OCI-LY1 (cell line): ENCODE results near the gene ADARB2.

Source experiments
- H2AFZ ChIP-seq: fragments of 200-600 bp; sonication (generic), shearing (Covaris generic); 2 replicates; pipeline ENCODE4 v1.6.0; 2014; ENCODE audit warnings: antibody characterized with exemption, mild to moderate bottlenecking, low read length
- H3F3A ChIP-seq: fragments of 200-600 bp; sonication (generic), shearing (Covaris generic); 2 replicates; pipeline ENCODE4 v1.6.0; 2014; ENCODE audit warnings: mild to moderate bottlenecking, antibody characterized with exemption, low read length, moderate library complexity; ENCODE audit not compliant: insufficient read depth
- H3K27ac ChIP-seq: fragments of 200-600 bp; sonication (generic); 2 replicates; pipeline ENCODE4 v1.5.1; 2014; ENCODE audit warnings: low read length, mixed run types, mild to moderate bottlenecking, low read depth; ENCODE audit not compliant: poor library complexity, severe bottlenecking
- H3K27me3 ChIP-seq: fragments of 200-600 bp; sonication (generic); 2 replicates; pipeline ENCODE4 v1.6.0; 2014; ENCODE audit warnings: antibody characterized with exemption, mild to moderate bottlenecking, low read length, moderate library complexity; ENCODE audit not compliant: insufficient read depth
- H3K36me3 ChIP-seq: fragments of 200-600 bp; sonication (generic); 2 replicates; pipeline ENCODE4 v1.6.1; 2014; ENCODE audit warnings: mild to moderate bottlenecking, antibody characterized with exemption, low read length, moderate library complexity, mixed read lengths; ENCODE audit not compliant: insufficient read depth
- H3K4me1 ChIP-seq: fragments of 200-600 bp; sonication (generic); 2 replicates; pipeline ENCODE4 v1.5.1; 2014; ENCODE audit warnings: mild to moderate bottlenecking, low read length, moderate library complexity; ENCODE audit not compliant: insufficient read depth, severe bottlenecking
- H3K4me2 ChIP-seq: fragments of 200-600 bp; sonication (generic), shearing (Covaris generic); 2 replicates; pipeline ENCODE4 v1.6.1; 2014; ENCODE audit warnings: low read length
- H3K4me3 ChIP-seq: fragments of 200-600 bp; sonication (generic); 2 replicates; pipeline ENCODE4 v1.5.1; 2014; ENCODE audit warnings: low read length, low read depth, mild to moderate bottlenecking, mixed read lengths; ENCODE audit not compliant: poor library complexity, severe bottlenecking
- H3K79me2 ChIP-seq: fragments of 200-600 bp; shearing (Covaris generic); 2 replicates; pipeline ENCODE4 v1.6.1; 2016; ENCODE audit warnings: mixed run types, low read length, mixed read lengths; ENCODE audit not compliant: insufficient read depth
- H3K9ac ChIP-seq: fragments of 200-600 bp; sonication (generic), shearing (Covaris generic); 2 replicates; pipeline ENCODE4 v1.6.1; 2014; ENCODE audit warnings: mild to moderate bottlenecking, low read length, mixed read lengths
- H3K9me2 ChIP-seq: fragments of 200-600 bp; sonication (generic), shearing (Covaris generic); 2 replicates; pipeline ENCODE4 v1.6.1; 2014; ENCODE audit warnings: low read depth, mild to moderate bottlenecking, low read length, mixed read lengths
- H3K9me3 ChIP-seq: fragments of 200-600 bp; shearing (Covaris generic); 2 replicates; pipeline ENCODE4 v1.6.1; 2014; ENCODE audit warnings: low read length, mixed read lengths
- H4K20me1 ChIP-seq: fragments of 200-600 bp; sonication (generic), shearing (Covaris generic); 2 replicates; pipeline ENCODE4 v1.6.0; 2016; ENCODE audit warnings: mild to moderate bottlenecking, low read length; ENCODE audit not compliant: insufficient read depth
- EZH2 ChIP-seq: fragments of 200-600 bp; sonication (generic), shearing (Covaris generic); IDR thresholded peaks from 2 replicates; pipeline ENCODE4 v1.8.0; 2017; ENCODE audit warnings: borderline replicate concordance, mixed run types, mild to moderate bottlenecking, antibody characterized with exemption, low read length, moderate library complexity, mixed read lengths
- TF ChIP-seq, protein P1 (sequence below): fragments of 200-600 bp; sonication (generic), shearing (Covaris generic); IDR thresholded peaks from 2 replicates; pipeline ENCODE4 v1.5.1; 2017; ENCODE audit warnings: mild to moderate bottlenecking, antibody characterized with exemption, low read length, moderate library complexity, mixed read lengths

Gene ADARB2

DNA sequence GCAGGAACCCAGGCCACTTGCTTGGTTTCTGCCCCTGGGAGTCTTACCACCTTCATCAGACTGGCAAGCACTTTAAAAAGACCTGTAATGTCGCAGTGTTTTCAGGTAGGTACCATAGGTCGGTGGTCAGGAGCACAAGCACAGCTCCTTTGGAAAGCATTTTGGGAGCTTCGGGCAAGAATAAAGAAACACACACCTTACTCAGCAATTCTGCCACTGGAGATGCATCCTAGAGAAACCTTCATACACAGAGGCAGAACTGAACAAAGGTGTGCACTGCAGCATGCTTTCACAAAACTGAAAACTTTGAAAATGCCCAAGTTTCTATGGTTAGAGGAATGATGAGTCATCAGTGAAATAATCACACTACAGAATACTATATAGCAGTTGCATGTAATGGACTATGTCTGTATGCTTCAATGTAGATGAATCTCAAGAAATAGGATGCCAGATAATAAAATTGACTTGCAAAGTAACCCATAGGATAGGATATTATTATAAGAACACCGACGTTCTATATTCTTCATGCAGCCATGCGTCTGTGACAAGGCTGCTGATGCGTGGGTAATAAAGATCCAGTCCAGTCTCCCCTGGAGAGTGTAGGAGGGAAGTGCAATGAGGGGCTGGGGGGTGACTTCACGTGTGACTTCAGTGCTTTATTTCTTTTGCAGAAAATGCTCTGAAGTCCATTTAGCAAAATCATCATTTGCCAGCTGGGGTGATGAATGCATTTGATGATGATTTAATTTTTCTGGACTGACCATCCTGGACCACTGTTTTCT lies 371.6 kb downstream of the ADARB2 start:
- H3K9ac ChIP-seq, result no peak overlapping the region
- no peak overlapping the region for H3K4me2 ChIP-seq
- no peaks in the 10 kb centered on the region for H3K9me2 ChIP-seq
- H3K27ac ChIP-seq, result no peak overlapping the region
- no peaks in the 10 kb centered on the region for H3K9me3 ChIP-seq
- TF ChIP-seq EZH2, result no peak
- TF ChIP-seq, protein P1, sequence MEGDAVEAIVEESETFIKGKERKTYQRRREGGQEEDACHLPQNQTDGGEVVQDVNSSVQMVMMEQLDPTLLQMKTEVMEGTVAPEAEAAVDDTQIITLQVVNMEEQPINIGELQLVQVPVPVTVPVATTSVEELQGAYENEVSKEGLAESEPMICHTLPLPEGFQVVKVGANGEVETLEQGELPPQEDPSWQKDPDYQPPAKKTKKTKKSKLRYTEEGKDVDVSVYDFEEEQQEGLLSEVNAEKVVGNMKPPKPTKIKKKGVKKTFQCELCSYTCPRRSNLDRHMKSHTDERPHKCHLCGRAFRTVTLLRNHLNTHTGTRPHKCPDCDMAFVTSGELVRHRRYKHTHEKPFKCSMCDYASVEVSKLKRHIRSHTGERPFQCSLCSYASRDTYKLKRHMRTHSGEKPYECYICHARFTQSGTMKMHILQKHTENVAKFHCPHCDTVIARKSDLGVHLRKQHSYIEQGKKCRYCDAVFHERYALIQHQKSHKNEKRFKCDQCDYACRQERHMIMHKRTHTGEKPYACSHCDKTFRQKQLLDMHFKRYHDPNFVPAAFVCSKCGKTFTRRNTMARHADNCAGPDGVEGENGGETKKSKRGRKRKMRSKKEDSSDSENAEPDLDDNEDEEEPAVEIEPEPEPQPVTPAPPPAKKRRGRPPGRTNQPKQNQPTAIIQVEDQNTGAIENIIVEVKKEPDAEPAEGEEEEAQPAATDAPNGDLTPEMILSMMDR, result no peak
- H3K36me3 ChIP-seq, result no peaks in the 10 kb centered on the region
- H4K20me1 ChIP-seq, result no peaks in the 10 kb centered on the region
- no peak overlapping the region for H2AFZ ChIP-seq
- H3F3A ChIP-seq, result no peaks in the 10 kb centered on the region
- H3K4me3 ChIP-seq, result no peak overlapping the region
- H3K4me1 ChIP-seq, result peaks cover 2% of the 10 kb centered on the region
- H3K27me3 ChIP-seq, result no peaks in the 10 kb centered on the region
- H3K79me2 ChIP-seq, result no peaks in the 10 kb centered on the region

DNA sequence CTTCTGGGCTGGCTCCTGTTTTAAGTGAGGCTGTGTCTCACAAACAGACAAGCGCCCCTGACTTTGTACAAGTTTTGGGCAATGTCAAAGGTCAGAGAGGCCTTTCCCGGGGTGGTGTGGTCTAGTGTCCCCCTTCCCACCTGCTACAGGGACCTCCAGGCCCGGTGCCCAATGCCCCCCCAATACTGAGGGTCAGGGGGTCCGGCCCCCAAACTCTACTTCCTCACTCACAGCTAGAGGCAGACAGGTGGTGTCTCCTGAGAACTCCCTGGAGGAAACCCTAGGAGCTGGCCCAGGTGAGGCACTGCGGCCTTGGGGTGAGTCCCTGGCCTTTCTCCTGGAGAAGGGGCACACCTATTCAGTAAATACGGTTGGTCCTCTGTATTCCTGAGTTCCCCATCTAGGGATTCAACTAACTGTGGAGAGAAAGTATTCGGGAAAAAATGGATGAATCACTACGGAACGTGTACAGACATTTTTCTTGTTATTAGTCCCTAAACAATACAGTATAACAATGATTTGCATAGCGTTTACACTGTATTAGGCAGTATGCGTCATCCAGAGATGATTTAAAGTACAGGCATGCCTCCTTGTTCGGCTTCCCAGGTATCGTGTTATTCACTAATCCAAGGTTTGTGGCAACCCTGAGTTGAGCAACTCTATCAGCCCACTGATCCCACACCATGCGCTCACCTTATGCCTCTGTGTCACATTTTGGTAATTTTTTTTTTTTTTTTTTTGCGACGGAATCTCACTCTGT lies 373.0 kb downstream of the ADARB2 start:
- Histone ChIP-seq H3K27me3 (no peaks in the 10 kb centered on the region), H3K4me3 (no peak overlapping the region), H3K4me1 (peaks cover 15% of the 10 kb centered on the region), H3K9ac (no peak overlapping the region), H3K36me3 (no peaks in the 10 kb centered on the region), H3K9me3 (no peaks in the 10 kb centered on the region), H3K27ac (no peak overlapping the region), H2AFZ (no peak overlapping the region), H3K79me2 (no peaks in the 10 kb centered on the region), H3K4me2 (no peak overlapping the region), H4K20me1 (no peaks in the 10 kb centered on the region), H3F3A (no peaks in the 10 kb centered on the region), H3K9me2 (no peaks in the 10 kb centered on the region)
- TF ChIP-seq, protein P1, result no peak
- TF ChIP-seq EZH2, result no peak

DNA sequence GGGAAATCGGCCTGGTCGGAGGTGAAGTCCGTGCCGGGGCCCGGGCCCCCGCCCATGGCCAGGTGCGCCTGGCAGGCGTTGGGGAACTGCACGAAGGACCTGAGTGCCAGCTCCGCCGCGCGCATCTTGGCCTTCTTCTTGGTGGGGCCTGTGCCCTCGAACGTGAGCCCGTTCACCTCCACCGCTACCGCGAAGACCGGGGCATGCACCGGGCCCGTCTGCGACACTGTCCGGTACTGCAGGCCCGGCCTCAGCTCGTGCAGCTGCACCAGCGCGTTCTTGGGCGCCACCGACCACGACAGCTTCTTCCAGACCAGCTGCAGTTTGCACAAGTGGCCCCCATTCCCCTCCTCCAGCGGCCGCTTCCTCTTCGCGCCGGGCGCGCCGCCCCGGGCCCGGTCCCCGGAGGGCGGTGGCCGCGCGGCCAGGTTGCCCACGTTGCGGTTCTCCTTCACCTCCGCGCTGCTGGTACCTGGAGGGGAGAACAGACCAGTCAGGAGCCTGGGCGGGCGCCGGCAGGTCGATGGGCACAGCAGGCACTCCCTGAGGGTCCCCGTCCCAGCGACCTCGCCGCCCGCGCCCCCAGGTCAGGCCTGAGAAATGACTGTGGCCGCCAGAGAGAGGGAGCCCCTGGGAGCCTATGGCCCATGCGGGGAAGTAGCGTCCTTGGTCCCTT lies 373.7 kb downstream of the ADARB2 start:
- Histone ChIP-seq H3K36me3 (no peaks in the 10 kb centered on the region), H3K27ac (no peak overlapping the region), H3K9me3 (no peaks in the 10 kb centered on the region), H3K9me2 (no peaks in the 10 kb centered on the region), H3K4me3 (no peak overlapping the region), H2AFZ (no peak overlapping the region), H3K79me2 (no peaks in the 10 kb centered on the region), H4K20me1 (no peaks in the 10 kb centered on the region), H3K4me2 (no peak overlapping the region), H3K27me3 (no peaks in the 10 kb centered on the region), H3K4me1 (peaks cover 20% of the 10 kb centered on the region), H3F3A (no peaks in the 10 kb centered on the region), H3K9ac (no peak overlapping the region)
- no peak for TF ChIP-seq EZH2
- TF ChIP-seq, protein P1, result no peak
